GM21737 (cell line): ENCODE data around the gene SSBP1.
A peak's percentile ranks its signal among the peaks of the same experiment; 100 is the strongest.
"Not testable (repeated sequence)": the region's sequence is repeated elsewhere in the genome, so short reads cannot be mapped to it uniquely, and the experiment has no call there.

Experiments used
- ATAC-seq: cut with Tn5 transposase; IDR thresholded peaks from one replicate; pipeline ENCODE4 v1.9.1; 2021; ENCODE audit warnings: mild to moderate bottlenecking, moderate library complexity; ENCODE audit not compliant: unreplicated experiment

The SSBP1 gene, protein sequence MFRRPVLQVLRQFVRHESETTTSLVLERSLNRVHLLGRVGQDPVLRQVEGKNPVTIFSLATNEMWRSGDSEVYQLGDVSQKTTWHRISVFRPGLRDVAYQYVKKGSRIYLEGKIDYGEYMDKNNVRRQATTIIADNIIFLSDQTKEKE

DNA sequence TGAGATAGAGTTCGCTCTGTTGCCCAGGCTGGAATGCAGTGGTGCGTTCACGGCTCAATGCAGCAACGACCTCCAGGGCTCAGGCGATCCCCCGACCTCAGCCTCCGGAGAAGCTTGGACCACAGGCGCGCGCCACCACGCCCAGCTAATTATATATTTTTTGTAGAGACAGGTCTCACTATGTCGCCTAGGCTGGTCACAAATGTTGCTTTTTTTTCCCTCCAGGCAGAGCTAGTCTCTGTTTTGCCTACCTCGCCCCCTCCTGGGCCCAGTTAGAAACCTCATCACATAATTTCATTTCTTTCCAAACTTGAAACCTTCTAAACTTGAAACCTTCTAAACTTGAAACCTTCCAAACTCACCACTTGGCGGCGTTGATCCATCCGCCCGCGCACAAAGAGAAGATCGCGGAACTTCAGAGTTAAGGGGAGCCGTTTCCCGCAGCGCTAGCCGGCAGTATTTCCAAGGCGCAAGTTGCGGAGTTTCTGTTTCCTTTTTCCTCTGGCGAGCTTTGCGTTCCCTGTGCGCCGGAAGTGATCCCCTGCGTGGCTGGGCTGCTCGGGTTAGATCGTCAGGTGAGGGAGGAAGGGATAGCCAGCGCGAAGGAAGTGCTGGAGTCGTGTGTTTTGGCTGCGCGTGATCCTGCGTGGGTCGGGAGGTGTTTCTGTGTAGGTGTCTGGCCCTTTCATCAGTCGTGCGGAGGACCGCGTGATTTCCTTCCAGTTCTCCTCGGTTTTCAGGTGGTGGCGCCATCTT lies at the start of gene SSBP1:
Gene SSBP1, plus strand, starts transcription at position 523 of the 756 bp plus-strand sequence. CDS start 809 bp downstream, outside the sequence.
- ATAC-seq: peak; percentile 88

GRCh38 chr7:141689072-141689825 lies 48.9 kb upstream of the SSBP1 start:
- not testable (repeated sequence) for ATAC-seq

GRCh38 chr7:141691540-141691939 lies 46.6 kb upstream of the SSBP1 start:
- no peak for ATAC-seq

DNA sequence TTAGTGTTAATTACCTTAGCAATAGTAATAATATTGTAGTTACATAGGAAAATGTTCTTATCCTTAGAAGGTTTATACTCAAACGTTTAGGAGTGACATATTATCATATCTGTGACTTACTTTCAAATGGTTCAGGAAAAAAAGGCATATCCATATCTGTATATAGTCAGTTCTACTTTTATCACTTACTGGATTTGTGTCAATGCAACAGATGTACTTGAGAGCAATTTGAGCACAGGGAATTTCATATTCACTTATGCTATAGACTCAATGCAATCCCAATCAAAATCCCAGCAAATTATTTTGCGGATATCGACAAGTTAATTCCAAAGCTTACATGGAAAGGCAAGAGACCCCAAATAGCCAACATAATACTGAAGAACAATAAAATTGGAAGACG lies 46.2 kb upstream of the SSBP1 start:
- no peak for ATAC-seq

DNA sequence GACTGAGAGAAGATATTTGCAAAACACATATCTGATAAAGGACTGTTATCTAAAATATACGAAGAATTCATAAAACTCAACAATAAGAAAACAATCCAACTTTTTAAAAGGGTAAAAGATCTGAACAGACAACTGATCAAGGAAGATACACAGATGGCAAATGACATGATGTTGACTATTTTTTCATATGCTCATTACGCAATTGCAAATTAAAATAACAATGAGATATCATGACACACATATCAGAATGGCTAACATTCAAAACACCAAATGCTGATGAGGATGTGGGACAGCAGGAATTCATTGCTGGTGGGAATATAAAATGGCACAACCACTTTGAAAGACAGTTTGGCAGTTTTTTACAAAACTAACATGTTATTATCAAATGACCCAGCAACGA lies 45.1 kb upstream of the SSBP1 start:
- ATAC-seq: no peak

DNA sequence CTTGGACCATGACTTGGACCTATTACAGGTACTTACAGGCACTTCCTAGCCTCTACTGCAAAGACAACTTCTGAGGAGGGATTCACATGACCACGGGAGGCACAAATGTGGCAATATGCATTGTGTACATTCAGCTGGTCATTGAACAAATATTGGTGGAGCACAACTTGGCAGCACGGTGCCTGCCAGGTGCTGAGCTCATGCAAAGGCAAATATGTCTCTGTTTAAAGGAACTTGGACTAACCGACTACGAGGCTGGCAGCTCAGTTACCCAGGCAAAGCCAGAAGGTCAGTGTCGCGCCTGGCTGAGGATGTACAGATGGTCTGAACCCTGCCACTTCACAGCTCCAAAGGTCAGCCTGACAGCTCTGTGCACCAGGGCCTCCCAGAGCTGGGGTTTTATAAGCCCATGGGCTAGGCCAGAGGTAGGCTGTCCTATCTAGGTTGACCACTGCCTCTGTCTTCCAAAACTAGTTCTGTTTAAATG lies 42.3 kb upstream of the SSBP1 start:
- no peak for ATAC-seq

DNA sequence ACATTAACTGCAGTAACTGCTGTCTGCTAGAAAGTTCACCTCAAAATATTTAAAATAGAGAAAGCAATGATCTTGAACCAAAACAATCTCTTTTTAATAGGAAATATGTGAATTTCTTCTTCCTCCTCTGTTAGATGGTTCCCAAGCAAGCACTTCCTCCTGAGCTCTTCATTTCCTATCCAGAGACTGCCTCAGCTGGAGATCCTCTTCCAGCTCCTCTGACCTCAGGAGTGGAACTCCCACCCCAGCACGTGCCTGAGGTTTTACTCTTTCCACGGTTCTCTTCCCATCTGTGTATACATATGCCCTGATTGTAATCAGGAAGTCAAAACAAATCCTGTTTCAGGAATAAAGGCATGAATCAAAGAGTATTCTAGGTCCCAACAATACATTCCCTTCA lies 41.8 kb upstream of the SSBP1 start:
- ATAC-seq: no peak

DNA sequence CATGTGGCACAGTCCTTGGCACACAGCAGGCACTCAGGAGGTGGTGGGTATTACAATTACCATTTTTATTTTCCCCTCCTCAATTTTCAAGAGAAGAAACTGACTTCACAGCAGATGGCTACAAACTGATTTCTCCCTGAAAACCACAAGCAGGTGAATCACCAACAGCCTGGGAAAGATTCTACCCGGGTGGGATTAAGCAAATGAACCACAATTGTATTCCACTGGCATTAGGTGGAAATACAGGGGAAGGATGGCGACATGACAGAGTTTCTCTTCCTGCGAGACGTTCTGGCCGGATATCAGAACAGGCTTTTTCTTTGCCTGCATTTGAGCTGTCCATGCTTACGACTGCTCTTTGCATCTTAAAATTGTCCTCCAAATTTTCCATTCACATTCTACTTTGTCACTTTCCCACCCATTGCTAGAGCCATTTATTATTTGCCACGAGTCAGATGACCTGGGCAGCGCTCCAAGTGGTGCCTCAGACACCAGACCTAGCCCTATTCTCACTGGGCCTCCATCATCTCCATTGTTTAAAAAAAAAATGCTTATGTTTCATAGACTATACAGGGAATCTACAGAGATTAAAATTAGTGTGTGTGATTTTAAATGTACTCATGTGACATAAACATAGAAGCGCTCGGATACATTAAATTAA lies 40.8 kb upstream of the SSBP1 start:
- ATAC-seq: no peak

DNA sequence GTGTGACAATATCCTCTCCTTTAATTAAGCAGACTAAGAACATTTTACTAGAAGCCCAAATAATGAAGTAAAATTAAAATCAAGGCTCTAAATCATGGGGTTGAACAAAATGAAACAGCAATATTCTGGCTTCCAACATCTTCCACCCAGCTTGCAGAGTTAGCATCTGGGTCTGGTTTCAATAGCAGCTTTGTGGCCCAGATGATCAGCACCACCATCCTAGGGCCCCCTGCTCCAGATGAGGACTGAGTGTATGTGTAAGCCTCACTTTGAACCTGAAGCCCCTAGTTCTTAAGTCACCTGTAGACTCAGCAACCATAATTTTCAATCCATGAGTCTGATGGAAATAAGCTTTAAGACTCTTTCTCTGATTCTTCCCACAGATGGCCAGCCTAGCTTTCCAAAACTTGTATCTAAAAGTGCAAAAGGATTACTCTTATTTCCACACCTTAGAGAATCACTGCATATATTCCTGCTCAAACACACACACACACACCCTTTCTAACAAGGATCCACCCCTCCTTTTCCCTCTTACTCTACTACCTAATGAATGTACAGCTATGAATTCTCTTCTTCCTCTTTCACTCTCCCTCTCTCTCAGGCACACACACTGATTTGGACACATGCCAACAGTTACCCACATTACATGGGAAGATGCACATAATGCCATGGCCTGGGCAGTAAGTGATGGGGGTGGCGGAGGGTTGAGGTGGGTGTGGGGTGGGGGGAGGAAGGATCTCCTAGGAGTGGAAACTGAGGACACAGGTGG lies 39.7 kb upstream of the SSBP1 start:
- no peak for ATAC-seq

DNA sequence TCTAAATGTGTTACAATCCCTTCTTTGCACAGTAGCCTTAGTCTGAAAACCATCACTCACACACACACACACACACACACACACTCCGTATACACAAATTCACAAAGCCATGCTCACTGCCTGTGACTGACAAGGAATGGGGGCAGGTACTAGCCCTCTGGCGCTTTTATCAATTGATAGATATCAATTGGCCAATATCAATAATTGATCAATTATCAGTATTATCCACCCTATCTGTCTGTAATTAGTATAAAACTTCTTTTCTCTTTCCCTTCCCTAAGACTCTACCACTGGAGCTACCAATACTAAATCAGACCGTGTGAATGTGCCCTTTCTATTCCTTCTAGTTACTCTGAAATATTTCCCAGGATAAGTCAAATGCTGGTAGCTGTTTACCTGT lies 38.3 kb upstream of the SSBP1 start:
- no peak for ATAC-seq

- no peak for ATAC-seq
These were observed 37.8 kb upstream of the SSBP1 start for GRCh38 chr7:141700296-141700847.

- ATAC-seq: no peak
These were observed 37.2 kb upstream of the SSBP1 start for GRCh38 chr7:141700848-141701371.

GRCh38 chr7:141701489-141702046 lies 36.6 kb upstream of the SSBP1 start:
- ATAC-seq: peak; percentile 79

DNA sequence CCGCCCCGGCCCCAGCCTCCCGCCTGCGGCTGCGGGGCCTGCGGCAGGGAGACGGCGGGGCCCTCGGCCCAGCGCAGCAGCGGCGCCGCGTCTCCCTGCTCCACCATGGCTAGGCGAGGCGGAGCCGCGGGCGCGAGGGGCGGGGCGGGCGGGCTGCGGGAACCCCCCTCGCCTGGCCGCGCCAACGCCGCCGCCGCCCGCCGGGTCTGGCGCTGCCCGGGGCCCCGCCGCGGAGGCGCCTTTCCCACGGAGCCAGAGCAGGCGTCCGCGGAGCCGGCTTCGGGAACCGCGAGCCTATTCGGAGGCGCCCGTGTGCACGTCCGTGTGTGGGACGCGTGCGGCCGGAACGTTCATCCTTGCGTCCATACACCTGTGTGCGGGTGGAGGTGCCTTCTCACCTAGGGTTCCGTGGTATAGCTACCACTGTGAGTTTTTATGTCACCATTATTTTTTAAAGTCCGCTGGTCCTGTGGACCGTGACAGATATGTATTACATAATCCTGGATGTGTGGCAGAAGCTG lies 36.1 kb upstream of the SSBP1 start, which contains the start of gene DENND11:
Gene DENND11, minus strand, starts transcription at position 120 of the 521 bp plus-strand sequence. Its CDS starts 13 bp downstream, at position 107.
- peak; percentile 67 for ATAC-seq

GRCh38 chr7:141702892-141703291 lies 35.3 kb upstream of the SSBP1 start:
- ATAC-seq: no peak

- ATAC-seq: no peak
These were observed 34.0 kb upstream of the SSBP1 start for GRCh38 chr7:141704112-141704511.

GRCh38 chr7:141704741-141705140 lies 33.4 kb upstream of the SSBP1 start:
- no peak for ATAC-seq

DNA sequence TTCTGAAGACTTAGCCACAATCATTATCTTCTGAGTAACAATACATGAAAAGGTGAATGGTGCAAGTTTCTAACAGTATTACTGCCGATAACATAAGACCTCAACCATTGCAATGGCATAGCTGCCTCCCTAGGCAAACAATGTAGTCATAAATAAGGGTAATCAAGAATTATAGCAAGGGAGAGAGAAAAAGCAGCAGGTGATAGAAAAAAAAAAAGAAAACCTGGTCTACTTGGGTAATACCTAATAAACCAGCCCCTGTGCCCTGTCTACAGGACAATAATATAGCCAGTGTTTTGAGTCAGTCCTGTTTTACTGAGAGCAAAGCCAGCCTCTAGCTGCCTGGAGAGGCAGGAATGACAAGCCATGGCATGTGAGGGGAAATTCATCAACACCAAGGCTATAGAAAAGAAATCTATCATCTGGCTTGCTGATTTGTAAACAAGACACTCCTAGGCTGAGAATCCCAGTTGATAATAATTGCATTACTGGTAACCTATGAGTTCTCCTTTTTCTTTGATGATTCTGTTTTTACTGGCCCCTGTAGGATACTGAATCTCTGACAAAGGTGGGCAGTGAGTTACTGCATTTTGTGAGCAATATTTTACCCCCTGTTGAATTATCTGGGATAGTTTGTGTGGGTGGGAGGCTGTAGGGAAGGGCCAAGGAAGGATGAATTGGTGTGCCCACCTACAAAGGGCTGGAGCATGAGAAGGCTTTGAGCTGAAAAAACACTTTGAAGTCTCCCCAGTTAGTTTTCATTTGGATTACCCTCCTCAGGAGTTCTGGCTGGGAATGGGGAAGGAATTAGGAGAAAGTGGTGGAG lies 31.7 kb upstream of the SSBP1 start:
- no peak for ATAC-seq
